HTERT RPE-1 (cell line): ENCODE data around the gene CA5A.

Experiments
- in situ Hi-C: fragments of 300-500 bp; cut with MboI; formaldehyde crosslinking; loops from 4 replicates; pipeline ENCODE4 v1.14.3; 2020; ENCODE audit warnings: low sequenced_read_pairs

Gene CA5A

GRCh38 chr16:87841340-87842208, 94.8 kb downstream of the CA5A start:
- in situ Hi-C loops: no loop called here

DNA sequence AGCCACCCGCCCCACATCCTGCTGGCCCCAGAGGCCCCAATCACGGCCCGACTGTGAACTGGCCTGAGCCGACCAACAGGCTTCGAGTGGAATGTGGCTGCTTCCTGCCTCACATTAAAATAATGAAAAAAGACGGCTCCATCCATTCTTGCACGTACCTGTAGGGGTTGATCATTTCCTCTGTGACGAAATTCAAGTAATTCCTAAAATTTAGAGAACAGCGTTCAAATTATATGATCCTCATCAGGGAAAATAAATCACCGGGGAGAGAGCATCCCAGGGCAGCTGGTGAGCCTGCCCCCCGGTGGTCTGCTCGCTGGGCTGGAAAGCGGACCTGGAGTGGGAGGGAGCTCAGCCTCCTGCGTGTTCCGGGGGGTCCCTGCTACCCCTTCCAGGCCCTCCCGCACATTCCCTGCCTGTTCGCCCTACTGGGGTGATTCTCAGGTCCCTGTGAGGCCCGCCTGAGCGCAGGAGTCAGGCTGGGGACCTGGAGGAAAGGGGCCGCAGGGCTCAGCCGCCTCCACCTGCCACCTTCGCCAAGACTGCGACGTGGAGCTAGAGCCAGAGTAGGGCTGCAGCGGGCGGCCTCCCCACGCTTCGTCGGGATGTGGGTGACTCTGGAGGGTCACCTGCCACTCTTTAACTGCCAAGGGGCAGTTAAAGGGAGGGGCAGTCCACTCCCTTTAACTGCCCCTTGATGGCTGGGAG, 95.9 kb downstream of the CA5A start:
- in situ Hi-C loops: no loop called here

DNA sequence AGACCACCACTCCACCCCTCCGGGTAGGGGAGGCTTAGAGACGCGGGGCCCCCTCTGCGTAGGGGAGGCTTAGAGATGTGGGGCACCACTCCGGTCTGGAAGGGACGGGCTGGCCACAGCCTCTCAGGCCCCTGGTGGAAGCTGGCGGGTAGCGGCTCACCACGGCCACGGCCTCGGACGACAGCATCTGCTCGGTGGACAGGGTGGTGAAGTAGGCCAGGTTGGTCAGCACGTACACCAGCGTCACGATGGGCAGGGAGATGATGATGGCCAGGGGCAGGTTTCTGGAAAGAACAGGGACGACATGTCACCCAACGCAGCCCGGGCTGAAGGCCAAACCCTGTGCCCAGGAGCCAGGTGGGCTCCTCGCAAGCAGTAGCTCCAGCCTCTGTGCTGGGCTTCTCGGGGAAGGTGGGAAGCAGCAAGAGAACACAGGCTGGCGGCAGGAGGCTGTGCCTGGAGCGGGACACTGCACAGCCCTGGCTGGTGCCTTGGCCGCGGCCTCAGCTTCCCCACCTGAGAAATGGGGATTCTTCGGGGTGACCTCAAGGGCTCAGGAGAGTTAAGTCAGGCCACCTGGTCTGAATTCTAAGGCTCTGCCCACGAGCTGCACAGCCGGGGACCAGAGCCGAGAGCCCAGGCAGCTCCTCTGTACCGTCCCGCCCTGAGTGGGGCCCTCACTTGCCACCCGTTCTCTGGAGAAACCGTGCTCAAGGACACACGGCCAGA, 96.6 kb downstream of the CA5A start:
- in situ Hi-C loops: no loop called here

DNA sequence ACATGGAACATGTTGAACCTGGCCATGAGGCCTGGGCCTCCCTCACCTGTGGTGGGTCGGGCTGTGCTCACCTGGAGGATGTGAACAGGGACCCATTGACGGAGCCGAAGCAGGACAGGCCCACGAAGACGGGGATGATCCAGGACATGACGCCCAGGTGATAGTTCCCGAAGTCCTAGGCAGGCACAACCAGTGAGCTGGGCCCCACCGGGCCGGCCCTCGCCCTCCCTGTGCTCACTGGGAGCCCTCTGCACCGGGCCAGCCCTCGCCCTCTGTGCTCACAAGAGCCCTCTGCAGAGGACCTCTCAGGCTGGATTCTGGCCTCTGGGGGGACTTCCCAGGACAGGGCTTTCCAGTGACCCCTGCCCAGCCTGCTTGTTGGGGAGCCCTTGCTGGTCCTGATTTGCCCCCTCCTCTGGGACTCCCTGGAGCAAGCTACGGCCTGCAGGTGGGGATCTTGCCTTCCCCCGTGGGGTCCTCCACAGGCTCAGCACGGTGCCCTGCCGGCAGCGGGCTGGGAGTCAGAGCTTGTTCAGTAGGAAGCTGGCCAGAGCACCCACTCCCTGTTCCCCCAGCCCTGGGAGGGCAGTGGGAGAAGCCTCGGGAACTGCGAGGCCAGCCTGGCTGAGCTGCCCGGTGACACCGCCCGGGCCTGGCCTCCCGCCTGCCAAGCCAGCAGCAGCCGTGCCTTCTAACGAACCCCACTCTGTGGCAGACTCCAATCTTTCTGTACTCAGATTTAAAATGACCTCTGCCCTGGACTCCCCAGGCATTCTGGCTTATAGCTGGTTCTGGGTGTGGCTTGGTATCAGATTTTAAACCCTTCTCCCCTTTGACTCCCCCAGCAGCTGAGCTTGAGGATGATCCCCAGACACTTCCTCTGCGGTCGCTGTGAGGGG, 97.4 kb downstream of the CA5A start:
- in situ Hi-C loops: no loop called here
